Gastrocnemius medialis (tissue), 4 donors: ENCODE measurements around the gene GRP.

Experiments
- POLR2A ChIP-seq, 2 donors: fragments of 450-650 bp; IDR thresholded peaks; one replicate each; pipeline ENCODE4 v1.6.1; 2017; ENCODE audit warnings: antibody characterized with exemption in 2 of 2, mild to moderate bottlenecking in 2 of 2, moderate library complexity in 2 of 2
- TF ChIP-seq, protein P1 (sequence below), 5 experiments: fragments of 450-650 bp in 3 of 5; fragments of 200-600 bp in 2 of 5; sonication (generic) in 2 of 5; IDR thresholded peaks in 4 of 5; conservative IDR thresholded peaks in 1 of 5; 1 replicate in 4 of 5; 2 replicates in 1 of 5; pipeline ENCODE4 v1.5.1; 2016 to 2019; ENCODE audit warnings: antibody characterized with exemption in 5 of 5, mild to moderate bottlenecking in 3 of 5, moderate library complexity in 3 of 5

DNA sequence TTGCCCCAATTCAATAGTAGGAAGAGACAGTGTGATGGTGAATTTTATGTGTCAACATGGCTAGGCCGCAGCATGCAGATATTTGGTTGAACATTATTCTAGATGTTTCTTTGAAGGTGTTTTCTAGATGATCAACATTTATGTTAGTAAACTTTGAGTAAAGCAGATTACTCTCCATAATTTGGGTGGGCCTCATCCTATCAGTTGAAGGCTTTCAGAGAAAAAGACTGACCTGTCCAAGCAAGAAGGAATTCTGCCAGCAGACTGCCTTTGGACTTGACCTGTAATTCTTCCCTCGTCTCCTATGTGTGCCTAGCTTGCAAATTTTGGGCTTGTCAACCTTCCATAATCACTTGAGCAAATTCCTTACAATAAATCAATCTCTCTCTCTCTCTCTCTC lies 8.3 kb upstream of the GRP start:
- TF ChIP-seq, protein P1, sequence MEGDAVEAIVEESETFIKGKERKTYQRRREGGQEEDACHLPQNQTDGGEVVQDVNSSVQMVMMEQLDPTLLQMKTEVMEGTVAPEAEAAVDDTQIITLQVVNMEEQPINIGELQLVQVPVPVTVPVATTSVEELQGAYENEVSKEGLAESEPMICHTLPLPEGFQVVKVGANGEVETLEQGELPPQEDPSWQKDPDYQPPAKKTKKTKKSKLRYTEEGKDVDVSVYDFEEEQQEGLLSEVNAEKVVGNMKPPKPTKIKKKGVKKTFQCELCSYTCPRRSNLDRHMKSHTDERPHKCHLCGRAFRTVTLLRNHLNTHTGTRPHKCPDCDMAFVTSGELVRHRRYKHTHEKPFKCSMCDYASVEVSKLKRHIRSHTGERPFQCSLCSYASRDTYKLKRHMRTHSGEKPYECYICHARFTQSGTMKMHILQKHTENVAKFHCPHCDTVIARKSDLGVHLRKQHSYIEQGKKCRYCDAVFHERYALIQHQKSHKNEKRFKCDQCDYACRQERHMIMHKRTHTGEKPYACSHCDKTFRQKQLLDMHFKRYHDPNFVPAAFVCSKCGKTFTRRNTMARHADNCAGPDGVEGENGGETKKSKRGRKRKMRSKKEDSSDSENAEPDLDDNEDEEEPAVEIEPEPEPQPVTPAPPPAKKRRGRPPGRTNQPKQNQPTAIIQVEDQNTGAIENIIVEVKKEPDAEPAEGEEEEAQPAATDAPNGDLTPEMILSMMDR (IDR thresholded peaks at IDR 0.05 in 4 of 5, conservative IDR thresholded peaks at IDR 0.05 in 1 of 5), result no peak
- no peak for TF ChIP-seq POLR2A (IDR thresholded peaks at IDR 0.05)
